RWPE1 (cell line): Measurements from ENCODE around the gene NQO2.
"Not testable (repeated sequence)": the region's sequence is repeated elsewhere in the genome, so short reads cannot be mapped to it uniquely, and the experiment has no call there.

Experiments used
- CTCF ChIA-PET: fragments of 350-600 bp; sonication (Branson Sonifier 250); formaldehyde crosslinking; extraction: SDS; loops from one replicate; lab custom pipeline; 2021; lab: Yijun Ruan, JAX
- POLR2A ChIA-PET: fragments of 400-600 bp; formaldehyde crosslinking; extraction: SDS; loops from one replicate; lab custom pipeline; 2020; ENCODE audit warnings: antibody characterized with exemption; ENCODE audit not compliant: low non-redundant PET; lab: Yijun Ruan, JAX
- DNase-seq: peaks from one replicate; pipeline ENCODE4 v3.0.0; 2012; ENCODE audit warnings: low spot score
- H3K27ac ChIP-seq: fragments of 450-650 bp; 2 replicates; pipeline ENCODE4 v1.5.1; 2017
- TF ChIP-seq, protein P1 (sequence below): fragments of 450-650 bp; conservative IDR thresholded peaks from 2 replicates; pipeline ENCODE4 v1.5.1; 2017; ENCODE audit warnings: low read depth, mild to moderate bottlenecking

The NQO2 gene

DNA sequence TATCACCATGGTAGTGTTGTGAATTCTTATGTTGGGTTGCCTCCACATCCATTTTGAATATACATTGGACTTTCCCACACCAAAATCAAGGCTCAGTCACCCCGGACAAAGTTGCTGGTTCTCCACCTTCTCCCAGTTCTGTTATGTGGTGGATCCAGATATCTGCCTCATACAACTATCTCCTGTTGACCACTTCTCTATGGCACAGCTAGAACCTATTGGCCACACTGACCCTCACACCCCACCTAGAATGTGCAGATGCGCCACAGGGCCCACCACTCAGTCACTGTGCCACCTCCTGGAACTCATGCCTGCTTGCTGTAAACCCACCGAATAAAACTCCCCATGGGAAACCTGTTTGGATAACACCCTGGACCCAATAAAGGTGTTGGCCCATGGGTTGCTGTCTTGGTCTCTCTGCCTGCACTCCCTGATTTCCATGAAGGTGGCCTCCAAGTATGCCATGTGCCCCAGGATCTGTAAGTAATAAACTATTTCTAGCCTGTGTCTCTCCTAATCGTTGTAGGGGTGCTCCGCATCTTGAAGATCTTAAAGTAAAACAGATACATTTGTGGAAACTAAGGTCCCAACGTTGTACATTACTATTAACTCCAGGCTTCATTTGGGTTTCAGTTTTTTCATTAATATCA lies 7.2 kb upstream of the NQO2 start:
- no peak for DNase-seq
- POLR2A ChIA-PET, result no interaction called here
- CTCF ChIA-PET, result no interaction called here
- TF ChIP-seq, protein P1, sequence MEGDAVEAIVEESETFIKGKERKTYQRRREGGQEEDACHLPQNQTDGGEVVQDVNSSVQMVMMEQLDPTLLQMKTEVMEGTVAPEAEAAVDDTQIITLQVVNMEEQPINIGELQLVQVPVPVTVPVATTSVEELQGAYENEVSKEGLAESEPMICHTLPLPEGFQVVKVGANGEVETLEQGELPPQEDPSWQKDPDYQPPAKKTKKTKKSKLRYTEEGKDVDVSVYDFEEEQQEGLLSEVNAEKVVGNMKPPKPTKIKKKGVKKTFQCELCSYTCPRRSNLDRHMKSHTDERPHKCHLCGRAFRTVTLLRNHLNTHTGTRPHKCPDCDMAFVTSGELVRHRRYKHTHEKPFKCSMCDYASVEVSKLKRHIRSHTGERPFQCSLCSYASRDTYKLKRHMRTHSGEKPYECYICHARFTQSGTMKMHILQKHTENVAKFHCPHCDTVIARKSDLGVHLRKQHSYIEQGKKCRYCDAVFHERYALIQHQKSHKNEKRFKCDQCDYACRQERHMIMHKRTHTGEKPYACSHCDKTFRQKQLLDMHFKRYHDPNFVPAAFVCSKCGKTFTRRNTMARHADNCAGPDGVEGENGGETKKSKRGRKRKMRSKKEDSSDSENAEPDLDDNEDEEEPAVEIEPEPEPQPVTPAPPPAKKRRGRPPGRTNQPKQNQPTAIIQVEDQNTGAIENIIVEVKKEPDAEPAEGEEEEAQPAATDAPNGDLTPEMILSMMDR, result no peak
- no peak overlapping the region for H3K27ac ChIP-seq

DNA sequence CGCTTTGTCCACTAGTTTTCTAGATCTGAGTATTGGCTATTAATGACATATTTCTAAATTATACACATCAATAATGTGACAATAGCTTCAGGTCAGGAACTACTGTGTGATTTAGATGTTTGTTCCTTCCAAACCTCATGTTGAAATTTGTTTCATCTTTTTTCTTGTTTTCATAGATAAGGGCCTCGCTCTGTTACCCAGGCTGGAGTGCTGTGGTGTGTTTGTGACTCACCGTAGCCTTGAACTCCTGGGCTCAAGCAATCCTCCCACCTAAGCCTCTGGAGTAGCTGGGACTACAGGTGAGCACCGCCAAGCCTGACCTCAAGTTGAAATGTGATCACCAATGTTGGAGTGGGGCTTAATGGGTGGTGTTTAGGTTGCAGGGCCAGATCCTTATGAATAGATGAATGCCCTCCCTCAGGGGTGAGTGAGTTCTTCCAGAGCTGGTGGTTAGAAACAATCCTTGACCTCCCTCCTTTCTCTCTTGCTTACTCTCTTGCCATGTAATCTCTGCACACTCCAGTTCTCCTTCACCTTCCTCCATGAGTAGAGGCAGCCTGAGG lies 5.9 kb upstream of the NQO2 start:
- no peak for DNase-seq
- H3K27ac ChIP-seq, result no peak overlapping the region
- TF ChIP-seq, protein P1, result no peak
- ChIA-PET POLR2A (no interaction called here), CTCF (interaction anchor here (1.2 kb wide), 1 partner anchor 83 kb away, joined by 7 read pairs; no protein-coding TSS in a partner anchor)

DNA sequence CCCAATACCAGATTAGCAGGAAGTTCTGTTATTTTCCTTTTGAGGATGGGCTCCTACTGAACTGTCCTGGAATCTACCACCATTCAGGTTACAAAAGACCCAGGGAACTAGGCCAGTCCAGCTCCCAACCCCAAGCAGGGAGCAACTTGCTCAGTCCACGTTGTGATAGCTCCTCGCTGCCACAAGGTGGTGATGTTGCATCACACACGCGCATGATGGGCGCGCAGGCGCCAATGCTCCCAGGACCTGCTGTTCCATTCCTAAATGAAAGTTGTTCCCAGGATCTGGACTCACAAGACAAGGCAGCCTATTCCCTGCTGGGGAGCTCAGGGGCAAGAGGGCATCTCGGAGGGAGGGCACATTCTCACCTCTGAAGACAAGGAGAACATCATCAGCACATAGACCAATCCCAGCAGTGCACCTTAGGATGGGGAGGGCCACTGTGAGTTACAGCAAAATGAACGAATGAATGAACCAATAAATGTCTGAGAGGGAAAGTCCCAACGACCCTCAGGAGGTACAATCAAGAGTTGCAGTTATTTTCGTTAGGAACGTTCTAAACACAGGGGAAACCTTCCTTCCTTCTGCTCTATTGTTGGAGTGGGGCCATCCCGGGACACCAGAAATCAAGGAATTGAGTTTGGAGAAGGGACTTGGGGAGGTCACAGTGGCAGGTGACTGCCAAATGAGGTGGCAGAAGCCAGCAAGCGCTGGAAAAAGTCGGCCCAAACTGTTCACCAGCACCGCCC lies 1.3 kb upstream of the NQO2 start:
- POLR2A ChIA-PET, DNase-seq: not testable (repeated sequence)
- peak overlapping the region; percentile 75 for H3K27ac ChIP-seq
- CTCF ChIA-PET, result interaction anchor here (0.6 kb wide), 1 partner anchor 121 kb away, joined by 3 read pairs; no protein-coding TSS in a partner anchor
- TF ChIP-seq, protein P1, result peak; percentile 80

DNA sequence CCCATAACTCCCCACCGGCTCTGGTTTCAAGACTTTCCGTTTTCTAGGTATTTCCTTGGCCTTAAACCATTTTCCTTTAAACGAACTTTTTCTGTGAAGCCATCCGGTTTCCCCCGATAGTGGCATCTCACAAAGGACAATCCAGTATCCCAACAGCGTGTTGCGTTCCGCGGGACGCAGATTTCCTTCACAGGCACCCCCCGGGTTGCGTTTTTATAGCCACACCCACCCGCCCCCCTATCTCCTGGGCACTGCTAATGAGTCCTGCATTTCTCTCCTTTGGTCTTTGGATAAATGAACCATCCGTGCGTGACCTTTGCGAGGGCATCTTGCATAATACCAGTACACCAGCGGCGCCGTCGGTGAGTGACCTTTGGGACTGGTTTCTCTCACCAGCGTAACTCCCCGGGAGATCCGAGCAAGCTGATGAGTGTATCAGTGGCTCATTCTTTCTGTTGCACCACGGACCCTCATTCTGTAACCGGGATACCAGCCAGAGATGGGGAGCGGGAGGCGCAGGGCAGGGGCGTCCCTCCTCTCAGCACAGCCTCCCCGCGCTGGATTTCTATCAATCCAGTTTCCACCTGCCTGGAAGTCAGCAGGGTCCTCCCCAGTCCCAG lies 586 bp upstream of the NQO2 start:
- CTCF ChIA-PET, result interaction anchor here (0.6 to 0.7 kb wide), 4 partner anchors 58 to 251 kb away, joined by 3 read pairs; no protein-coding TSS in a partner anchor
- POLR2A ChIA-PET, result interaction anchor here (0.6 to 1.0 kb wide), 6 partner anchors 9 to 221 kb away, joined by 3 to 9 read pairs (median 4); no protein-coding TSS in a partner anchor
- TF ChIP-seq, protein P1, result no peak
- DNase-seq, result no peak
- peak overlapping the region; percentile 75 for H3K27ac ChIP-seq

DNA sequence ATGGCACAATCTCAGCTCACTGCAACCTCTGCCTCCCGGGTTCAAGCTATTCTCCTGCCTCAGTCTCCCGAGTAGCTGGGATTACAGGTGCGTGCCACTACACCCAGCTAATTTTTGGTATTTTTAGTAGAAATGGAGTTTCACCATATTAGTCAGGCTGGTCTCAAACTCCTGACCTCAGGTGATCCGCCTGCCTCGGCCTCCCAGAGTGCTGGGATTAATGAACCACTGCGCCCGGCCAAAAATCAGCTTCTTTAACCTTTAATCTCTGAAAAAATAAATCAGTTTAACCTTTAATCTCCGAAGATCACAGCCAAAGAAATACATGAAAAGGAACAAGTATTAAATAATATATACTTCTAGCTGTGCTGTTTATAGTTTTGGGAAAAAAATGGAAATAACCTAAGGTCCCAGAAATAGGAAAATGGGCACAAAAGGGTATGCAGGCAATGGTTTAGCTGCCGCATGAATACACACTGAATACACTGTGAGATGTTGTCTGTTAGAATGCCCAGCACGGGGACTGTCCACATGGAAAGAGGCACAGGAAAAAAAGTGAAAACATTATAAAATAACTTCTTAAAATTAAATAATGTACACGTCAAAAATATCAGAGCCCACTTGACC lies 1.6 kb downstream of the NQO2 start:
- ChIA-PET CTCF (interaction anchor here (0.6 to 1.3 kb wide), 10 partner anchors 9 to 162 kb away, joined by 3 to 6 read pairs (median 4); partner anchors contain the start of gene RIPK1), POLR2A (interaction anchor here (0.6 kb wide), 2 partner anchors 53 to 860 kb away, joined by 3 read pairs; no protein-coding TSS in a partner anchor)
- DNase-seq, result no peak
- TF ChIP-seq, protein P1, result no peak
- peak overlapping the region; percentile 75 for H3K27ac ChIP-seq
